ENCODE measurements around the gene PRMT3. TPM values are rescaled to one million over a fixed set of nuclear protein-coding genes. Genes with fewer than 3 reads are reported as not detected.

Gene PRMT3
- total RNA-seq, 1 experiment from 2014 or later: 22.6 TPM

GRCh38 chr11:20522536-20522935 lies 135.0 kb downstream of the PRMT3 start:
- no peak overlapping the region for H3K23ac ChIP-seq (ENCODE audit: insufficient read length, low read depth, low read length)
- H2BK120ac ChIP-seq (ENCODE audit: low read depth, low read length, poor library complexity, severe bottlenecking): no peak overlapping the region
- H4K91ac ChIP-seq (ENCODE audit: insufficient read length, low read depth, low read length): no peak overlapping the region
- Mint-ChIP-seq H3K9me3 (no peaks in the 10 kb centered on the region), H3K27ac (peak overlapping the region in 2 of 3 experiments; percentile 34 to 93; a peak in 4 of 7 replicates), H3K27me3 (ENCODE audit: low read depth) (peaks cover 15% of the 10 kb centered on the region), H3K4me1 (peaks cover 30 to 31% of the 10 kb centered on the region in 2 experiments), H3K4me3 (peak overlapping the region in 1 of 2 experiments; percentile 22; a peak in 1 of 5 replicates), H3K36me3 (ENCODE audit: insufficient read depth in 1 of 3, low read depth in 3 of 3) (peaks cover 0 to 5% (median 0%) of the 10 kb centered on the region in 3 experiments; a peak in 1 of 7 replicates)
- no peak overlapping the region for H3K14ac ChIP-seq (ENCODE audit: insufficient read depth, low read length)
- no peak overlapping the region for H4K8ac ChIP-seq (replicated peaks; ENCODE audit: insufficient read length, low read depth, low read length)
- no peak overlapping the region for H3K4me2 ChIP-seq (ENCODE audit: insufficient read depth, insufficient read length, low read length)
- H3K23me2 ChIP-seq (ENCODE audit: insufficient read length, low read depth, low read length, poor library complexity, severe bottlenecking): no peaks in the 10 kb centered on the region
- no peak overlapping the region for H2BK15ac ChIP-seq (ENCODE audit: low read depth, low read length)
- no peaks in the 10 kb centered on the region for H3K27me3 ChIP-seq (ENCODE audit: insufficient read depth, low read length)
- H3K9ac ChIP-seq (ENCODE audit: extremely low read depth, insufficient read length, low read length): no peak overlapping the region
- no peak overlapping the region for H2BK12ac ChIP-seq (ENCODE audit: insufficient read length, low read depth, low read length)
- H2BK5ac ChIP-seq (ENCODE audit: insufficient read length, low read length): no peak overlapping the region
- H2AFZ ChIP-seq (ENCODE audit: low read length): no peak overlapping the region
- H3K9me3 ChIP-seq (ENCODE audit: control insufficient read depth, low read depth, low read length): no peaks in the 10 kb centered on the region
- no peaks in the 10 kb centered on the region for H3K79me1 ChIP-seq (ENCODE audit: insufficient read depth, low read depth, low read length, poor library complexity, severe bottlenecking)
- no peak for TF ChIP-seq CTCF (conservative IDR thresholded peaks at IDR 0.05)
- WGBS (ENCODE audit: extremely low coverage, insufficient read length, low lambda C conversion rate): no CpG with 5 or more reads among the region's 1 CpG
- no peak for DNase-seq
- H2BK20ac ChIP-seq (ENCODE audit: low read depth, low read length, poor library complexity, severe bottlenecking): no peak overlapping the region
- no peaks in the 10 kb centered on the region for H4K20me1 ChIP-seq (ENCODE audit: control insufficient read depth, insufficient read depth, insufficient read length)
- no peaks in the 10 kb centered on the region for H3K79me2 ChIP-seq (ENCODE audit: insufficient read depth, low read length)
- H3K4ac ChIP-seq (ENCODE audit: low read depth, low read length): no peak overlapping the region
- no peak overlapping the region for H3K18ac ChIP-seq (ENCODE audit: insufficient read length, low read depth, low read length)
- no peak overlapping the region for H3T11ph ChIP-seq (ENCODE audit: low read length)
- H2AK5ac ChIP-seq (ENCODE audit: insufficient read length, low read length): no peak overlapping the region
- H3K56ac ChIP-seq (ENCODE audit: insufficient read length, low read depth, low read length): no peak overlapping the region
- H3K27ac ChIP-seq (ENCODE audit: insufficient read length, low read depth, low read length): no peak overlapping the region
- peaks cover 2% of the 10 kb centered on the region; the same call in 1 of the 2 replicates for H3K4me1 ChIP-seq (ENCODE audit: insufficient read depth, low read length)
- H4K5ac ChIP-seq (ENCODE audit: insufficient read length, low read depth, low read length): no peak overlapping the region
